Gastrocnemius medialis (tissue), 4 donors: ENCODE data around the gene UNK. TPM values are rescaled to one million over a fixed set of nuclear protein-coding genes. Genes with fewer than 3 reads are reported as not detected.

Experiments used
- ATAC-seq, 2 donors: fragments of 150-250 bp; one replicate each; pipeline ENCODE4 v1.9.1; 2016
- DNase-seq, 2 donors: peaks; one replicate each; pipeline ENCODE4 v3.0.0-alpha.2; 2019
- H3K27ac ChIP-seq, 4 donors: fragments of 200-600 bp; sonication (generic); 1 replicate in 1 of 4; 2 replicates in 3 of 4; pipeline ENCODE4 v1.5.1; 2016 to 2018; ENCODE audit warnings: mild to moderate bottlenecking in 2 of 4, moderate library complexity in 1 of 4
- H3K27me3 ChIP-seq, 3 donors: fragments of 200-600 bp; sonication (generic) in 2 of 3; 1 replicate in 1 of 3; 2 replicates in 2 of 3; pipeline versions ENCODE4 v1.5.1 to v1.6.0; 2016 to 2019; ENCODE audit warnings: mild to moderate bottlenecking in 1 of 3, moderate library complexity in 1 of 3
- H3K36me3 ChIP-seq, 2 donors: fragments of 200-600 bp; sonication (generic) in 1 of 2; one replicate each; pipeline ENCODE4 v1.5.1; 2017 to 2018
- H3K4me1 ChIP-seq, 2 donors: fragments of 200-600 bp; sonication (generic) in 1 of 2; one replicate each; pipeline ENCODE4 v1.5.1; 2016 to 2017; ENCODE audit warnings: mild to moderate bottlenecking in 2 of 2
- H3K4me3 ChIP-seq, 4 donors: fragments of 200-600 bp; sonication (generic) in 3 of 4; 1 replicate in 1 of 4; 2 replicates in 3 of 4; pipeline ENCODE4 v1.5.1; 2016 to 2019; ENCODE audit warnings: mild to moderate bottlenecking in 2 of 4
- H3K9me3 ChIP-seq, 3 donors: fragments of 200-600 bp; sonication (generic) in 2 of 3; 1 replicate in 1 of 3; 2 replicates in 2 of 3; pipeline ENCODE4 v1.5.1; 2016 to 2019
- POLR2A ChIP-seq, 2 donors: fragments of 450-650 bp; IDR thresholded peaks; one replicate each; pipeline ENCODE4 v1.6.1; 2017; ENCODE audit warnings: antibody characterized with exemption in 2 of 2, mild to moderate bottlenecking in 2 of 2, moderate library complexity in 2 of 2
- in situ Hi-C, 4 donors: fragments of 200-750 bp; cut with MboI; loops; one replicate each; pipeline versions ENCODE4 v1.15.0 to v1.8.0; 2017; ENCODE audit warnings: low sequenced_read_pairs in 4 of 4
- intact Hi-C: fragments of 100-400 bp; cut with DNase I; formaldehyde crosslinking; loops from one replicate; pipeline ENCODE4 v1.15.1; 2023; ENCODE audit warnings: low total_unique reads
- total RNA-seq, 4 donors: library from RNA; depleted of rRNA; stranded (reverse); fragments of >200 nt; gene quantifications; one replicate each; pipeline versions ENCODE4 v1.1.0 to v1.2.3, GENCODE V29; 2016
- TF ChIP-seq, protein P1 (sequence below), 5 experiments: fragments of 450-650 bp in 3 of 5; fragments of 200-600 bp in 2 of 5; sonication (generic) in 2 of 5; IDR thresholded peaks in 4 of 5; conservative IDR thresholded peaks in 1 of 5; 1 replicate in 4 of 5; 2 replicates in 1 of 5; pipeline ENCODE4 v1.5.1; 2016 to 2019; ENCODE audit warnings: antibody characterized with exemption in 5 of 5, mild to moderate bottlenecking in 3 of 5, moderate library complexity in 3 of 5

UNK gene
- total RNA-seq, 4 donors from 2014 or later: 10.4 to 19.2 (median 13.1) TPM

DNA sequence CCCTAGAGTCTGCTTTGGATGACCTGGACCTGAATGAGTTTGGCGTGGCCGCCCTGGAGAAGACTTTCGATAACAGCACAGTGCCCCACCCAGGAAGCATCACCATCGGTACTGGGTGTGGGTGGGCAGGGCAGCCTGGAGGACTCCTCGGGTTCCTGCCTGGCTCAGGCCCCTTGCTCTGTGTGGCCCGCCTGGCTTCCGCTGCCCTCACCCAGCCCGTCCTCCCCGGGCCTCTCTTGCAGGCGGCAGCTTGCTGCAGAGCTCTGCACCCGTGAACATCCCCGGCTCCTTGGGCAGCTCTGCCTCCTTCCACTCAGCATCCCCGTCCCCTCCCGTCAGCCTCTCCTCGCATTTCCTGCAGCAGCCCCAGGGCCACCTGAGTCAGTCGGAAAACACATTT lies 35.1 kb downstream of the UNK start:
- intact Hi-C loops: no loop called here
- Histone ChIP-seq H3K4me3 (no peak overlapping the region), H3K27me3 (no peaks in the 10 kb centered on the region), H3K36me3 (peaks cover 0 to 92% of the 10 kb centered on the region in 2 donors), H3K4me1 (no peaks in the 10 kb centered on the region), H3K9me3 (no peaks in the 10 kb centered on the region), H3K27ac (no peak overlapping the region)
- no peak for ATAC-seq
- no peak for DNase-seq
- TF ChIP-seq POLR2A (IDR thresholded peaks at IDR 0.05): no peak
- TF ChIP-seq, protein P1, sequence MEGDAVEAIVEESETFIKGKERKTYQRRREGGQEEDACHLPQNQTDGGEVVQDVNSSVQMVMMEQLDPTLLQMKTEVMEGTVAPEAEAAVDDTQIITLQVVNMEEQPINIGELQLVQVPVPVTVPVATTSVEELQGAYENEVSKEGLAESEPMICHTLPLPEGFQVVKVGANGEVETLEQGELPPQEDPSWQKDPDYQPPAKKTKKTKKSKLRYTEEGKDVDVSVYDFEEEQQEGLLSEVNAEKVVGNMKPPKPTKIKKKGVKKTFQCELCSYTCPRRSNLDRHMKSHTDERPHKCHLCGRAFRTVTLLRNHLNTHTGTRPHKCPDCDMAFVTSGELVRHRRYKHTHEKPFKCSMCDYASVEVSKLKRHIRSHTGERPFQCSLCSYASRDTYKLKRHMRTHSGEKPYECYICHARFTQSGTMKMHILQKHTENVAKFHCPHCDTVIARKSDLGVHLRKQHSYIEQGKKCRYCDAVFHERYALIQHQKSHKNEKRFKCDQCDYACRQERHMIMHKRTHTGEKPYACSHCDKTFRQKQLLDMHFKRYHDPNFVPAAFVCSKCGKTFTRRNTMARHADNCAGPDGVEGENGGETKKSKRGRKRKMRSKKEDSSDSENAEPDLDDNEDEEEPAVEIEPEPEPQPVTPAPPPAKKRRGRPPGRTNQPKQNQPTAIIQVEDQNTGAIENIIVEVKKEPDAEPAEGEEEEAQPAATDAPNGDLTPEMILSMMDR (IDR thresholded peaks at IDR 0.05 in 4 of 5, conservative IDR thresholded peaks at IDR 0.05 in 1 of 5): no peak
- in situ Hi-C loops: no loop called here

DNA sequence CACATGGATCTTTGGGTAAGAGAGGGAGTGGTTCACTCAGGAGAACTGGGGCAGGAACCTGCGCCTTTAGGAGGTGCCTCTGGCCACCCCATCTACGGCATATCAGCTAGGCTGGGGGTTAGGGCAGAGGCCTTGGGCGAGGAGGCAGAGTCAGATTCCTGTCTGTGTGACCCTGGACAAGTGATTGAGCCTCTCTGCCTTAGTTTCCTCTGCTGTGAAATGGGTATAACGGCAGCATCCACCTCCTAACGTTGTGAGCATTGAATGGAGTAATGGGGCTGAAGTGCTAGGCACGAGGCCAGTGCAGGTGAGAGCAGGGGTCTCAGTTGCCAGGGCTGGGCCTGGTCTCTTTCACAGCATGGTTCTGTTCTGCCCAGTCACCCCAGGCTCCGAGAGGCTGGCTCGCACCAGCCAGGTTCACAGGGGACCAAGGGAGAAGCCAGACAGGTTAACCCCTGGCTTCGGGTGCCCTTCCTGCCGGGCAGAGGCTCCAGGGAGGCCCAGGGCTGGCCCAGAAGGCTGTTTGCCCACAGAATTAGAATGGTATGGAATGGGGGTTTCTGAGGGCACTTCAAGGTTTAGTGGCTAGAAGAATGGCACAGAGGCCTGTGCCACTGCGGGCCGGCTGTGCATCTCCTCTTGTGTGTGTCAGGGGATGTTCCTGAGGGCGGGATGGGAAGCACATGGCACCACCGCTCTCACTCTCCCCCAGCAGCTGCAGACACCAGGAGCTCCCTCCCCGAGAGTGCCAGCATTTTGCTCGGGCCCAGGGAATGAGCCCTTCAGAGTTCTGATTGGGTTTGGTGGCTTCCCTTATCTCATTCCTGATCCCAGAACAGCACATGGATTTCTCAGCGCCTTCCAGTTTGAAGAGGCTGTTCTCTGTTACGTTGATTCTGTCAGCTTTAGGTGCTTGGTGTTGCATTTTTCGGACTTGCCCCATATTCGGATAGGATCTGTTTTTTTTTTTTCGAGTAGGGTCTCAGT lies 35.8 kb downstream of the UNK start:
- no peak overlapping the region for H3K4me3 ChIP-seq
- in situ Hi-C loops: no loop called here
- H3K27me3 ChIP-seq: no peaks in the 10 kb centered on the region
- TF ChIP-seq, protein P1 (IDR thresholded peaks at IDR 0.05 in 4 of 5, conservative IDR thresholded peaks at IDR 0.05 in 1 of 5): no peak
- TF ChIP-seq POLR2A (IDR thresholded peaks at IDR 0.05): no peak
- DNase-seq (no peak), ATAC-seq (no peak)
- no peaks in the 10 kb centered on the region for H3K9me3 ChIP-seq
- H3K36me3 ChIP-seq: peaks cover 0 to 91% of the 10 kb centered on the region in 2 donors
- intact Hi-C loops: no loop called here
- no peak overlapping the region for H3K27ac ChIP-seq
- no peaks in the 10 kb centered on the region for H3K4me1 ChIP-seq

DNA sequence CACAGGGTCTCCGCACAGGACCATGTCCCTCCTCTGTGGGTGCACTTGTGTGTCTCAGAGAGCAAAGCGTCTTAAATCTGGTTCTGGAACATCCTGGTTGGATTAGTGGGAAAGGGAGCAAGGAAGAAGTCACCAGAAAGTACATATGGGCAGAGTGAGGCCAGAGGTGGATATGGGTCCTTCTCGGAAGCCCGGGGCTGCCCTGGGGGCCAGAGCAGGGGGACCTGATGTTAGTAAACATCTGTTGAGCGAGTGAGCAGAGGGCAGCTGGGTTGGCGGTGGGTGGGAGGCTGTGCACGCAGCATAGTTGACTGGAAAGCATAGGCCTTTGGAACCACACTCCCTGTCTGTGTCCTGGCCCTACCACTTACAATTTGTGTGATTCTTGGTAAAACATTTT lies 36.9 kb downstream of the UNK start:
- DNase-seq (no peak), ATAC-seq (no peak)
- Histone ChIP-seq H3K27me3 (no peaks in the 10 kb centered on the region), H3K9me3 (no peaks in the 10 kb centered on the region), H3K27ac (no peak overlapping the region), H3K36me3 (peaks cover 0 to 82% of the 10 kb centered on the region in 2 donors), H3K4me3 (no peak overlapping the region), H3K4me1 (no peaks in the 10 kb centered on the region)
- in situ Hi-C loops: no loop called here
- TF ChIP-seq POLR2A (IDR thresholded peaks at IDR 0.05): no peak
- TF ChIP-seq, protein P1 (IDR thresholded peaks at IDR 0.05 in 4 of 5, conservative IDR thresholded peaks at IDR 0.05 in 1 of 5): no peak
- intact Hi-C loops: no loop called here

DNA sequence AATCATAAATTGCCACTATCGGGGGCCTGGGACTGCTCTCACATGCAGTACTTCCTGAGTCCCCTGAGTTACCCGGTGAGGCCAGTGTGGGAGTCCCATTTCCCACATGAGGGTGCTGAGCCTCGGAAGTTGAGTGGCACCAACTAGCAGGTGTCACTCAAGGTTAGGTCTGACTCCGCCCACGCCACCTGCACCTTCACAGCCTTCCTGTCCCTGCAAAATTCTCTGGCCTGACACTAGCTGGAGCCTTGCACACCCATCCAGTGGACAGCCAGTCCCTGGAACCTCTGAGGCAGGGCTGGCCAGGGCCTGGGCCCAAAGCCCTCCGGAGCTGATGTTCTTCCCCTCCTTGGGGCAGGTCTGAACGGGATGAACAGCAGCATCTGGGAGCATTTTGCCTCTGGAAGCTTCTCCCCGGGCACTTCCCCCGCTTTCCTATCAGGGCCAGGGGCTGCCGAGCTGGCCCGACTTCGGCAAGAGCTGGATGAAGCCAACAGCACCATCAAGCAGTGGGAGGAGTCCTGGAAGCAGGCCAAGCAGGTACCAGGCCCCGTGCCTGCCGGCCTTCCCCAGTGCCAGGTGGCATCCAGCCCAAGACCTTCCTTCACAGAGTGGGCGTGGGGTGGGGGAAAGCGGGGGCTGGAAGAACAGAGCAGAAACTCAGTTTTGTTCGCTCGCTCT lies 37.7 kb downstream of the UNK start:
- intact Hi-C loops (no loop called here), in situ Hi-C loops (no loop called here)
- no peak for DNase-seq
- no peak overlapping the region for H3K27ac ChIP-seq
- TF ChIP-seq POLR2A (IDR thresholded peaks at IDR 0.05): no peak
- TF ChIP-seq, protein P1 (IDR thresholded peaks at IDR 0.05 in 4 of 5, conservative IDR thresholded peaks at IDR 0.05 in 1 of 5): no peak
- H3K27me3 ChIP-seq: no peaks in the 10 kb centered on the region
- peaks cover 5 to 6% of the 10 kb centered on the region in 2 donors for H3K4me1 ChIP-seq
- peaks cover 0 to 75% of the 10 kb centered on the region in 2 donors for H3K36me3 ChIP-seq
- H3K4me3 ChIP-seq: no peak overlapping the region
- H3K9me3 ChIP-seq: no peaks in the 10 kb centered on the region
- ATAC-seq: no peak
